K562 treated with DMSO at 1 percent for 12 hours (cell line): ENCODE measurements around the gene NCF2. TPM values are rescaled to one million over a fixed set of nuclear protein-coding genes. Genes with fewer than 3 reads are reported as not detected.

Experiments
- total RNA-seq: library from RNA; unstranded; fragments of 300-600 nt; gene quantifications from 2 replicates; pipeline ENCODE4 v1.2.3, GENCODE V29; 2022; ENCODE audit not compliant: insufficient read depth

The NCF2 gene
- 0.54 TPM in 1 of 2 replicates, not detected in the other for total RNA-seq

GRCh38 chr1:183590244-183591191 lies at the start of gene NCF2:
Gene NCF2, minus strand, starts transcription at chr1:183590459. Its CDS starts 130 bp downstream, at chr1:183590329.

GRCh38 chr1:183635606-183636333 lies 45.5 kb upstream of the NCF2 start, which contains the start of gene ARPC5:
Gene ARPC5, minus strand, starts transcription at chr1:183635783. Its CDS starts 124 bp downstream, at chr1:183635659.

Other genes starting within 250 kb of the NCF2 start
- gene NMNAT2, start 172.1 kb downstream of the NCF2 start, total RNA-seq: not detected in 2 replicates
- 11.7 and 40.9 TPM in 2 replicates for gene SMG7, start 118.0 kb downstream of the NCF2 start, total RNA-seq
- gene ARPC5, start 45.3 kb upstream of the NCF2 start, total RNA-seq: 114 and 162 TPM in 2 replicates
- gene APOBEC4, start 62.9 kb upstream of the NCF2 start, total RNA-seq: not detected in 2 replicates
- 0.16 TPM in 1 of 2 replicates, not detected in the other for gene RGL1, start 214.7 kb upstream of the NCF2 start, total RNA-seq